GM19099 (cell line): ENCODE measurements around the gene FAM161A.

Experiments used
- POLR2A ChIP-seq: IDR thresholded peaks from 3 replicates; pipeline ENCODE4 v1.6.1; 2011; ENCODE audit warnings: low read depth; ENCODE audit not compliant: insufficient read length; ENCODE audit errors: extremely low read depth

Gene FAM161A

DNA sequence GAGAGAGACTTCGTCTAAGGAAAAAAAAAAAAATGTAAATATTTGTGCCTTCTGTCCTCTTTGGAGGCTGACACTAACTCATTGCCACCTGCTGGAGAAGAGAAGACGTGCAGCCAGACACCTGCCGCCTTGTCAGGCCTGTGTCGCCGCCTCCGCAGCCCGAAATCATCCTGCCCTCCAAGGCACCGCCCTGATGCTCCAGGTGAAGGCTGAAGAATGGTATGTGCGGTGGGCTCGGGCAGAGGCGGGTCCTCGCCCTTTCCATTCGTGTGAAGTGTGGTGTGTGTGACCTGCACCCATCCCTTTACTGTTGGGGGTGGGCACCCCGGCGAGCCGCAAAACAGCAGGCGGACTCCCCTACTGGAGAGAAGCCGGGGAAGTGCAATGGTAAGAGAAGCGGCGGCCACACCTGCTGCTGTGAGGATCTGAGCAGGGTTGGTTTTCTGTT lies 60.4 kb downstream of the FAM161A start:
- no peak for TF ChIP-seq POLR2A

DNA sequence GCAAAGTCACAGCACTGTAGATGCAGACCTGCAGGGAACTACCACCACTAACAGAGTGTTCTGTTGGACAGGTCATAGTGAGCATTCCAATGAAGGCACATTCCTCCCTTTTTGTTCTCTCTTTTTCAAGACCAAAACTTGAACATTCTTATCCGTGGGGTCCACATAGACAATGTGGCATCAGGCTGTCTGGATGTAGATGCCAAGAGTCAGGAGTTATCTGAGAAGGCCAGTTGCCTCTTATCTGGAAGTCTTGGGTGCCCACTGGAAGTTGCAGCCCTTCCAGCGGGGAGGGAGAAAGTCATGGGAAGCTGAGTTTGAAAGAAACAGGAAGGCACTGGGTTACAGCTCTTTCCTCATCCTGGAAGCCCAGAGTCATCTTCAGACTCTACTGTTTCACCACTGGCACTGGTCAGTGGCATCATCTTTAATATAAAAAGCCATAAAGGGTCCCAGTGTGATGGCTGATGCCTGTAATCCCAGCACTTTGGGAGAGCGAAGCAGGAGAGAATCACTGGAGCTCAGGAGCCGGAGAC lies 61.4 kb downstream of the FAM161A start:
- no peak for TF ChIP-seq POLR2A

DNA sequence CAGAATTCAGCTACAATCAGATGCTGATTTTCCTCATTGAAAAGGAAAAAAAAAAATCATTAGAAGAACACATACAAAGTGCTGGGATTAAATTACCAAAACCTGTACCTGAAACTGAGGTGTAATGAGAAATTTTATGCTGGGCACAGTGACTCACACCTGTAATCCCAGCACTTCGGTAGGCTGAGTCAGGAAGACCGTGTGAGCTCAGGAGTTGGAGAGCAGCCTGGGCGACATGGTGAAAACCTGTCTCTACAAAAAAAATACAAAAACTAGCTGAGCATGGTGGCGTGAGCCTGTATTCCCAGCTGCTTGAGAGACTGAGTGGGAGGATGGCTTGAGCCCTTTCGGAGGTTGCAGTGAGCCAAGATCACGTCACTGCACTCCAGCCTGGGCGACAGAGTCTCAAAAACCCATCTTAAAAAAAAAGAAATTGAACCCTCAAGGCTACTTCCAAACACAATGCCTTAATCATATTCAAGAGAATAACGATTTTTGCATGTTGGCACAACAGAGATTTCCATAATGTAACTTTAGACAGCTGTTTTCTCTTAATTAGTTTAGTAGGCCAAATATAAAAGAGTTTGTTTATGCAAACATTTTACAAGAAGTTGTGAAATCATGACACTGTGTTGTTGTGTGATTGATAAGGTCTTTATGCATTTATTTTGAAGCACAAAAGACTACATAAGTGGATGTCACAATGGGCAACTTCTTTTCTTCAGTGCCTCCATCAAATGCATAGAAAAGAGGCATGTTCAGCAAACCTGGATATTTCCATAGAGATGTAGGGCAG lies 63.9 kb downstream of the FAM161A start:
- no peak for TF ChIP-seq POLR2A

DNA sequence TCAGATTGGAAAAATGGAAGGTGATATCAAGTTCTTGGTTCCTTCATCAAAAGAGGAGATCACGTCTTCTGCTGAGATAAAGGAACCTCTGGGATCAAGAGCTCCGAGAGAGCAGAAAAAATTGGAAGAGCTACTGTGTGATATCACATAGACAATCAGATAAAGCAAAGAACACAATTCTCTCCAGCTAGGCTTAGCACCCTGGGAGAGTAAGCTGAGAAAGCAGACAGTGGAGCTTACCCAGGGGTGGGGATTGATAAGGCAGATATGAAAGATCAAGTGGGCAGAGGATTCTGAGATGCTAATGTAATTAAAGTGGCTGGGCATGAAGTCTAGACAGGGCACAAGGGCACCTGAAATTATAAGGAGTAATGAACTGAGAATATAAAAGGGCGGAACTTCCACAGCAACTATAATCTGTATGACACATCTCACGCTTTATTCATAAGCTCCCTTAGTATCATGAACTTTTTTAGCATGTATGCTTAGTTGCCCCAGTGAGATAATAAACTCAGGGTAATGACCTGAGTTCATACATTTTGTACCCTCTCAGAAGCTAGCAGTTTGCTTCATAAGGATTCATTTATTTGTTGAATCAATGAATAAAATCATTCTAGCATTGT lies 65.8 kb downstream of the FAM161A start:
- no peak for TF ChIP-seq POLR2A

DNA sequence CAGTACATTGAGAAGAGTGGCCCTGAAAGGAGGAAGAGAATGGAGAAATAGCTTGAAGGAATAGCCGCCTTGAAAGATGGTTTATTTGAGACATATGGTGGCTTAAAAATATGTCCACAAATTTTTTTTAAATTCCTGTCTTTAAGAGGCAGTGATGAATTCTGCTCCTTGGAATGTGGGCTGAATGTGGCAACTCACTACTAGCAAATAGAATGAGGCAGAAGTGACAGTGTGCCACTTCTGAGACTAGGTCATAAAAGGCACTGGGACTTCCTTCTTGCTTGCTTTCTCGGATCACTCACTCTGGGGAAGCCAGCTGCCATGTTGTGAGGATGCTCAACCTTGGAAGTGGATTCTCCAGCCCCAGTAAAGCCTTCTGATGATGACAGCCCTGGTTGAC lies 67.0 kb downstream of the FAM161A start:
- no peak for TF ChIP-seq POLR2A

DNA sequence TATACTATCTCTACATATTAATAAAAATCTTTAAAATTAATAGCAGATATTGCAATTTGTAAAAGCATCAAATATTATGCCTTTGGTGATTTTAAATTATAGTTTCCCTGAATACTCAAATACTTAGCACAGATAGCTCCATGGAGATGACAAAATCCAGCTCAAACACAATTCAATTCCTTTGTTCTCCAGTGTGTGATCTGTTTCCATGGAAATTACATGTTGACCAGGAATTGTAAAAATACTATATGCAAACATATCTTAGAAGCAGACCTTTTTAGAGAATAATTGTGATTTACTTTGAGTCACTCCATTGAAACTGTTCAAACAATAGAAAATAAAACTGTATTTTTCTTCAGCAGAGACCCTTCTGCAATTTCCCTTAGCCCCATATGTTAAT lies 68.3 kb downstream of the FAM161A start:
- TF ChIP-seq POLR2A: no peak

DNA sequence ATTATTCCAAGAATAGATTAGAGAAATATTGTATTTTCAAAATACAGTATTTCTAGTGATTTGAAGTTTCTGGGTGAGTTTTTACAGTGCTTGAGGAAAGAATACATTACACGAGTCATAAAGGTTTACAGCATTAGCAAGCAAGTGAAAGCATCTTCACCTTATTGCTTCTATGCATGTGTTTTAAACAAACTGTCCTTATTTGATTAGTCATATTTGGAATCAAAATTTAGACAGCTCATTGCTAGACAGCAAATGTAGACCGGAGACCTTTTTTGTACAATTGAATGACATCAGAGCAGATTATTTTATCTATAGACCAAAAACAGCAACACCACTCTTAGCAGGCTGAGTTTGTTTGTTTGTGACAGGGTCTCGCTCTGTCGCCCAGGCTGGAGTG lies 69.2 kb downstream of the FAM161A start:
- no peak for TF ChIP-seq POLR2A

DNA sequence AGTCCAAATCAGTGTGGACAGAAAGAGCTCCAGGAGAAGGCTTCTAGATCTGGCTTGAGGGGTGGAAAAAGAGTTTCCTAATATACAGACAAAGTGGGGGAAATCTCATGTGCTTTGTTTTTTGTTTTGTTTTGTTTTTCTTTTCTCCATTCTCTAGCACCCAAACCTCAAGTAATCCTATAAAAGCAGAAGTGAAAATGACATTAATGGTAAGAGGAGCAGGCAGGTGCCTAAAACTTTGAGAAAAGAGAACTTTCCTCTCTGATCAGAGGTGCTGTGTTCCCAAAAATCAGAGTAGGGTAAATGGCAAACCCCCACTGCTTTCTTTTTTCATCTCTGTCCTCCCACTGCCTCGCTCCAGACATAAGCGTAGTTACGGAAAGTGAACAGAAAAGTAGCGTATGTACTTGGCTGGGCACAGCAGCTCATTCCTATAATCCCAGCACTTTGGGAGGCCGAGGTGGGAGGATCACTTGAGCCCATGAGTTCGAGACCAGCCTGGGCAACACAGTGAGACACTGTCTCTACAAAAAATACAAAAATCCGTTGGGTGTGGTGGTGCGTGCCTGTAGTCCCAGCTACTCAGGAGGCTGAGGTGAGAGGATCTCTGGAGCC lies 77.8 kb downstream of the FAM161A start:
- no peak for TF ChIP-seq POLR2A
